WTC11 (cell line): ENCODE data around the gene STXBP1. TPM values are rescaled to one million over a fixed set of nuclear protein-coding genes. Genes with fewer than 3 reads are reported as not detected.

Experiments
- ATAC-seq: fragments of 200-7000 bp; cut with Tn5 transposase; 2 replicates; pipeline ENCODE4 v1.10.0; 2021; ENCODE audit warnings: mild to moderate bottlenecking, moderate library complexity
- CTCF ChIA-PET: fragments of 300-600 bp; sonication (Branson Sonifier 250); formaldehyde crosslinking; loops from one replicate; lab custom pipeline; 2021; ENCODE audit warnings: antibody characterized with exemption; lab: Charles Lee
- POLR2A ChIA-PET: fragments of 350-600 bp; sonication (Branson Sonifier 250); formaldehyde crosslinking; loops from one replicate; lab custom pipeline; 2021; ENCODE audit warnings: antibody characterized with exemption; lab: Charles Lee
- DNase-seq: peaks from one replicate; pipeline ENCODE4 v3.0.0; 2021; ENCODE audit warnings: low spot score
- H3K27ac Mint-ChIP-seq: 2 replicates; pipeline ENCODE4 v1.8.0; 2021; ENCODE audit warnings: mixed read lengths
- H3K27me3 Mint-ChIP-seq: 2 replicates; pipeline ENCODE4 v1.8.0; 2021; ENCODE audit warnings: low read depth, mild to moderate bottlenecking, moderate library complexity, mixed read lengths
- H3K36me3 Mint-ChIP-seq: 2 replicates; pipeline ENCODE4 v1.8.0; 2021; ENCODE audit warnings: mixed read lengths
- H3K4me1 Mint-ChIP-seq: 2 replicates; pipeline ENCODE4 v1.8.0; 2022; ENCODE audit warnings: mixed read lengths
- H3K4me3 Mint-ChIP-seq: 2 replicates; pipeline ENCODE4 v1.8.0; 2021; ENCODE audit warnings: mild to moderate bottlenecking, moderate library complexity, mixed read lengths
- H3K9me3 Mint-ChIP-seq: 2 replicates; pipeline ENCODE4 v1.8.0; 2021; ENCODE audit warnings: mixed read lengths
- ATF1 ChIP-seq: sonication (generic); formaldehyde crosslinking; IDR thresholded peaks from 2 replicates; pipeline ENCODE4 v1.8.1; 2023; ENCODE audit warnings: mild to moderate bottlenecking, moderate library complexity, missing genetic modification reagents
- CREM ChIP-seq: sonication (generic); formaldehyde crosslinking; IDR thresholded peaks from 2 replicates; pipeline ENCODE4 v1.8.1; 2022; ENCODE audit warnings: mild to moderate bottlenecking, missing genetic modification reagents, moderate library complexity
- GRHL2 ChIP-seq: fragments of 250-450 bp; sonication (Bioruptor Pico); IDR thresholded peaks from 2 replicates; pipeline ENCODE4 v1.8.0; 2022; ENCODE audit warnings: mild to moderate bottlenecking, moderate library complexity; ENCODE audit not compliant: insufficient replicate concordance, severe bottlenecking
- GTF2I ChIP-seq: fragments of 250-450 bp; sonication (Bioruptor Pico); conservative IDR thresholded peaks from 2 replicates; pipeline ENCODE4 v1.4.0; 2021; ENCODE audit warnings: mild to moderate bottlenecking
- JAZF1 ChIP-seq: fragments of 250-450 bp; sonication (Bioruptor Pico); IDR thresholded peaks from 2 replicates; pipeline ENCODE4 v1.9.0; 2021; ENCODE audit warnings: moderate library complexity, mild to moderate bottlenecking, inconsistent platforms
- MYBL2 ChIP-seq: sonication (generic); formaldehyde crosslinking; IDR thresholded peaks from 2 replicates; pipeline ENCODE4 v1.8.1; 2023; ENCODE audit warnings: mild to moderate bottlenecking, moderate library complexity, missing genetic modification reagents
- NFYB ChIP-seq: sonication (generic); formaldehyde crosslinking; conservative IDR thresholded peaks from 2 replicates; pipeline ENCODE4 v1.8.0; 2022; ENCODE audit warnings: low read depth, missing genetic modification reagents
- SOX15 ChIP-seq: fragments of 250-450 bp; sonication (Bioruptor Pico); IDR thresholded peaks from 2 replicates; pipeline ENCODE4 v1.9.0; 2021; ENCODE audit warnings: mild to moderate bottlenecking
- TCF7 ChIP-seq: sonication (generic); formaldehyde crosslinking; IDR thresholded peaks from 2 replicates; pipeline ENCODE4 v1.8.0; 2022; ENCODE audit warnings: mild to moderate bottlenecking, low read depth, missing genetic modification reagents, moderate library complexity
- ZNF138 ChIP-seq: sonication (generic); formaldehyde crosslinking; conservative IDR thresholded peaks from 2 replicates; pipeline ENCODE4 v1.8.1; 2022; ENCODE audit warnings: mild to moderate bottlenecking, moderate library complexity, missing genetic modification reagents
- ZNF423 ChIP-seq: fragments of 250-450 bp; sonication (Bioruptor Pico); IDR thresholded peaks from 2 replicates; pipeline ENCODE4 v2.1.2; 2022; ENCODE audit warnings: mild to moderate bottlenecking, moderate library complexity
- total RNA-seq: library from RNA; stranded (reverse); gene quantifications from 3 replicates; pipeline ENCODE4 v1.2.3, GENCODE V29; 2021
- TF ChIP-seq, protein P1 (sequence below): sonication (generic); formaldehyde crosslinking; IDR thresholded peaks from 2 replicates; pipeline ENCODE4 v1.8.0; 2022; ENCODE audit warnings: missing genetic modification reagents
- TF ChIP-seq, protein P2 (sequence below): fragments of 250-450 bp; sonication (Bioruptor Pico); IDR thresholded peaks from 2 replicates; pipeline ENCODE4 v1.9.0; 2021; ENCODE audit warnings: moderate library complexity, mild to moderate bottlenecking, inconsistent platforms, borderline replicate concordance
- TF ChIP-seq, protein P3 (sequence below): sonication (generic); formaldehyde crosslinking; IDR thresholded peaks from 2 replicates; pipeline ENCODE4 v1.8.1; 2023; ENCODE audit warnings: mild to moderate bottlenecking, moderate library complexity, missing genetic modification reagents
- TF ChIP-seq, protein P4 (sequence below): fragments of 200-600 bp; IDR thresholded peaks from 2 replicates; pipeline ENCODE4 v1.8.0; 2022; ENCODE audit warnings: antibody characterized with exemption
- TF ChIP-seq, protein P5 (sequence below): fragments of 250-450 bp; sonication (Bioruptor Pico); IDR thresholded peaks from 2 replicates; pipeline ENCODE4 v1.9.0; 2021; ENCODE audit warnings: mild to moderate bottlenecking
- TF ChIP-seq, protein P6 (sequence below): fragments of 250-450 bp; sonication (Bioruptor Pico); IDR thresholded peaks from 2 replicates; pipeline ENCODE4 v2.1.2; 2022; ENCODE audit warnings: mild to moderate bottlenecking, moderate library complexity
- TF ChIP-seq, protein P7 (sequence below): sonication (generic); formaldehyde crosslinking; IDR thresholded peaks from 2 replicates; pipeline ENCODE4 v1.8.0; 2022; ENCODE audit warnings: mild to moderate bottlenecking, missing genetic modification reagents

The STXBP1 gene
- total RNA-seq, 1 experiment from 2014 or later: 37.1 TPM

DNA sequence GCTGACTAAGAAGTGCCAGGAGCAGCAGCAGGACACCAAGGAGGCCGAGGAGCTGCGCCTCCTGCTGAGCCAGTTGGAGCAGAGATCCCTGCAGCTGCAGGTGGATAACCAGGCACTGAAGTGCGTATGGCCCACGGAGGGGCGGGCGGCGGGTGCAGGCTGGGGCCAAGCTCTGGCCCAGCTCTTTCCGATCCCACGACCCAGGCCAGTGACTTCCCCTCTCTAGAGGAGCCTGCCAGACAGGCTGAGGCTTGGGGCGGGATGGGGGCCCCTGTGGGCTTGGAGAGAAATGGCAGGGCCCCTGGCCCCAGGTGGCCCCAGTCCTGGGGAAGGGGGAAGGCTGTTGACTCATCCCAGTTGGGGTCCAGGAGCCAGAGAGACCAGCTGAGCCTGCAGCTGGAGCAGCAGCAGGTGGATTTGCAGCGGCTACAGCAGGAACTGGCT lies 99.8 kb downstream of the STXBP1 start:
- TF ChIP-seq ZNF138 (CRISPR knock-in tag) (no peak), ZNF423 (peak; percentile 86)
- Mint-ChIP-seq H3K27ac (no peak overlapping the region), H3K36me3 (no peaks in the 10 kb centered on the region), H3K9me3 (peaks cover 3% of the 10 kb centered on the region), H3K4me1 (peaks cover 23% of the 10 kb centered on the region), H3K4me3 (no peak overlapping the region), H3K27me3 (no peaks in the 10 kb centered on the region)
- ChIA-PET CTCF (interaction anchor here (0.6 to 2.2 kb wide), 11 partner anchors 13 to 315 kb away, joined by 3 to 24 read pairs (median 3); partner anchors contain the start of genes SLC2A8 and TOR2A), POLR2A (no interaction called here)
- peak; percentile 5 for ATAC-seq
- peak; percentile 52 for DNase-seq

DNA sequence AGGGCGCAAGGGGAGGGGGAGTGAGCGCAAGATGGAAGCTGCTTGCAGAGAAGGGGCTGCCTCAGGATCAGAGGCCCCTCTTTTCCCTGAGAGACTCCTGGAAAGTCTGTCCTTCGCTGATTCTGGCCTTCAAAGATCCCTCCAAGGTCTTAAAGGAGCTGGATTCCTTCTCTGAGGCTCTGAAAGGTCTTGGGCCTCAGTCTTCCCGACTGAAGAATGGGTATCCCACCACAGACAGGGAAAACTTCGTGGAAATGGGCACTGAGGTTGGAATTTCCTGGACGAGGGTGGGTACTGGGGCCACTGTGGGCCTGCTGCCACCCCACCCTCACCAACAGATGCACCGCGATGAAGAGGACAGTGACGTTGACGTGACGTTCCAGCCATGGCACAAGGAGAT lies 100.3 kb downstream of the STXBP1 start:
- Mint-ChIP-seq H3K9me3 (peaks cover 3% of the 10 kb centered on the region), H3K27me3 (no peaks in the 10 kb centered on the region), H3K4me3 (no peak overlapping the region), H3K4me1 (peaks cover 22% of the 10 kb centered on the region), H3K27ac (no peak overlapping the region; the same call in 1 of the 2 replicates), H3K36me3 (no peaks in the 10 kb centered on the region)
- CTCF ChIA-PET: interaction anchor here (0.9 to 2.2 kb wide), 8 partner anchors 13 to 316 kb away, joined by 3 to 24 read pairs (median 4); partner anchors contain the start of genes SLC2A8 and TOR2A
- POLR2A ChIA-PET: no interaction called here
- no peak for DNase-seq
- no peak for TF ChIP-seq ATF1 (CRISPR knock-in tag)
- peak; percentile 84 for TF ChIP-seq GTF2I (CRISPR knock-in tag)
- no peak for TF ChIP-seq CREM (CRISPR knock-in tag)
- TF ChIP-seq, protein P1, sequence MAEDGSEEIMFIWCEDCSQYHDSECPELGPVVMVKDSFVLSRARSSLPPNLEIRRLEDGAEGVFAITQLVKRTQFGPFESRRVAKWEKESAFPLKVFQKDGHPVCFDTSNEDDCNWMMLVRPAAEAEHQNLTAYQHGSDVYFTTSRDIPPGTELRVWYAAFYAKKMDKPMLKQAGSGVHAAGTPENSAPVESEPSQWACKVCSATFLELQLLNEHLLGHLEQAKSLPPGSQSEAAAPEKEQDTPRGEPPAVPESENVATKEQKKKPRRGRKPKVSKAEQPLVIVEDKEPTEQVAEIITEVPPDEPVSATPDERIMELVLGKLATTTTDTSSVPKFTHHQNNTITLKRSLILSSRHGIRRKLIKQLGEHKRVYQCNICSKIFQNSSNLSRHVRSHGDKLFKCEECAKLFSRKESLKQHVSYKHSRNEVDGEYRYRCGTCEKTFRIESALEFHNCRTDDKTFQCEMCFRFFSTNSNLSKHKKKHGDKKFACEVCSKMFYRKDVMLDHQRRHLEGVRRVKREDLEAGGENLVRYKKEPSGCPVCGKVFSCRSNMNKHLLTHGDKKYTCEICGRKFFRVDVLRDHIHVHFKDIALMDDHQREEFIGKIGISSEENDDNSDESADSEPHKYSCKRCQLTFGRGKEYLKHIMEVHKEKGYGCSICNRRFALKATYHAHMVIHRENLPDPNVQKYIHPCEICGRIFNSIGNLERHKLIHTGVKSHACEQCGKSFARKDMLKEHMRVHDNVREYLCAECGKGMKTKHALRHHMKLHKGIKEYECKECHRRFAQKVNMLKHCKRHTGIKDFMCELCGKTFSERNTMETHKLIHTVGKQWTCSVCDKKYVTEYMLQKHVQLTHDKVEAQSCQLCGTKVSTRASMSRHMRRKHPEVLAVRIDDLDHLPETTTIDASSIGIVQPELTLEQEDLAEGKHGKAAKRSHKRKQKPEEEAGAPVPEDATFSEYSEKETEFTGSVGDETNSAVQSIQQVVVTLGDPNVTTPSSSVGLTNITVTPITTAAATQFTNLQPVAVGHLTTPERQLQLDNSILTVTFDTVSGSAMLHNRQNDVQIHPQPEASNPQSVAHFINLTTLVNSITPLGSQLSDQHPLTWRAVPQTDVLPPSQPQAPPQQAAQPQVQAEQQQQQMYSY (CRISPR knock-in tag): no peak
- TF ChIP-seq NFYB: no peak
- no peak for ATAC-seq

DNA sequence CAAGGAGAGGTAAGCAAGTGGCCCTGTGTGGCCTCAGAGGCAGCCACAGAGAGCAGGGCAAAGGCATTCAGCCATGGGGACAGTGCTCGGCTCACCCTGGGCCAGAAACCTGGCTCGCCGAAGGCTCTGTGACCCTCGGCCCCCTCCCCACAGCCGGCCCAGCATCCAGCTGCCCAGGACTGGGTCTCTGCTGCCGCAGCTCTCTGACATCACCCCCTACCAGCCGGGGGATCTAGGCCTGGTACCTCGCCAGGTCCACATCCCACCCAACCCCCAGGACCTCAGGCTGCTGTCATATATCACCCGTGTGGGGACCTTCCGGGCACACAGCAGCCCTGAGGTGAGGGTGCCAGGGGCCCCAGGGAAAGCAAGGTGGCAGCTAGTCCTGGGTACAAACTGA lies 100.8 kb downstream of the STXBP1 start:
- ATAC-seq (no peak), DNase-seq (no peak)
- H3K27ac Mint-ChIP-seq: no peak overlapping the region
- H3K9me3 Mint-ChIP-seq: peaks cover 3% of the 10 kb centered on the region
- H3K4me1 Mint-ChIP-seq: peaks cover 22% of the 10 kb centered on the region
- H3K4me3 Mint-ChIP-seq: no peak overlapping the region
- H3K27me3 Mint-ChIP-seq: no peaks in the 10 kb centered on the region
- H3K36me3 Mint-ChIP-seq: no peaks in the 10 kb centered on the region
- POLR2A ChIA-PET: no interaction called here
- CTCF ChIA-PET: interaction anchor here (0.9 to 2.2 kb wide), 3 partner anchors 22 to 156 kb away, joined by 3 to 24 read pairs (median 3); partner anchors contain the start of gene TOR2A
- TF ChIP-seq GRHL2 (CRISPR knock-in tag) (no peak), SOX15 (CRISPR knock-in tag) (no peak), JAZF1 (CRISPR knock-in tag) (no peak), MYBL2 (no peak), TCF7 (CRISPR knock-in tag) (no peak)
- TF ChIP-seq, protein P2, sequence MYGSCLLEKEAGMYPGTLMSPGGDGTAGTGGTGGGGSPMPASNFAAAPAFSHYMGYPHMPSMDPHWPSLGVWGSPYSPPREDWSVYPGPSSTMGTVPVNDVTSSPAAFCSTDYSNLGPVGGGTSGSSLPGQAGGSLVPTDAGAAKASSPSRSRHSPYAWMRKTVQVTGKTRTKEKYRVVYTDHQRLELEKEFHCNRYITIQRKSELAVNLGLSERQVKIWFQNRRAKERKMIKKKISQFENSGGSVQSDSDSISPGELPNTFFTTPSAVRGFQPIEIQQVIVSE (CRISPR knock-in tag): no peak
- TF ChIP-seq, protein P3, sequence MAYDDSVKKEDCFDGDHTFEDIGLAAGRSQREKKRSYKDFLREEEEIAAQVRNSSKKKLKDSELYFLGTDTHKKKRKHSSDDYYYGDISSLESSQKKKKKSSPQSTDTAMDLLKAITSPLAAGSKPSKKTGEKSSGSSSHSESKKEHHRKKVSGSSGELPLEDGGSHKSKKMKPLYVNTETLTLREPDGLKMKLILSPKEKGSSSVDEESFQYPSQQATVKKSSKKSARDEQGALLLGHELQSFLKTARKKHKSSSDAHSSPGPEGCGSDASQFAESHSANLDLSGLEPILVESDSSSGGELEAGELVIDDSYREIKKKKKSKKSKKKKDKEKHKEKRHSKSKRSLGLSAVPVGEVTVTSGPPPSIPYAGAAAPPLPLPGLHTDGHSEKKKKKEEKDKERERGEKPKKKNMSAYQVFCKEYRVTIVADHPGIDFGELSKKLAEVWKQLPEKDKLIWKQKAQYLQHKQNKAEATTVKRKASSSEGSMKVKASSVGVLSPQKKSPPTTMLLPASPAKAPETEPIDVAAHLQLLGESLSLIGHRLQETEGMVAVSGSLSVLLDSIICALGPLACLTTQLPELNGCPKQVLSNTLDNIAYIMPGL (CRISPR knock-in tag): no peak
- TF ChIP-seq, protein P4, sequence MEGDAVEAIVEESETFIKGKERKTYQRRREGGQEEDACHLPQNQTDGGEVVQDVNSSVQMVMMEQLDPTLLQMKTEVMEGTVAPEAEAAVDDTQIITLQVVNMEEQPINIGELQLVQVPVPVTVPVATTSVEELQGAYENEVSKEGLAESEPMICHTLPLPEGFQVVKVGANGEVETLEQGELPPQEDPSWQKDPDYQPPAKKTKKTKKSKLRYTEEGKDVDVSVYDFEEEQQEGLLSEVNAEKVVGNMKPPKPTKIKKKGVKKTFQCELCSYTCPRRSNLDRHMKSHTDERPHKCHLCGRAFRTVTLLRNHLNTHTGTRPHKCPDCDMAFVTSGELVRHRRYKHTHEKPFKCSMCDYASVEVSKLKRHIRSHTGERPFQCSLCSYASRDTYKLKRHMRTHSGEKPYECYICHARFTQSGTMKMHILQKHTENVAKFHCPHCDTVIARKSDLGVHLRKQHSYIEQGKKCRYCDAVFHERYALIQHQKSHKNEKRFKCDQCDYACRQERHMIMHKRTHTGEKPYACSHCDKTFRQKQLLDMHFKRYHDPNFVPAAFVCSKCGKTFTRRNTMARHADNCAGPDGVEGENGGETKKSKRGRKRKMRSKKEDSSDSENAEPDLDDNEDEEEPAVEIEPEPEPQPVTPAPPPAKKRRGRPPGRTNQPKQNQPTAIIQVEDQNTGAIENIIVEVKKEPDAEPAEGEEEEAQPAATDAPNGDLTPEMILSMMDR: no peak
- TF ChIP-seq, protein P5, sequence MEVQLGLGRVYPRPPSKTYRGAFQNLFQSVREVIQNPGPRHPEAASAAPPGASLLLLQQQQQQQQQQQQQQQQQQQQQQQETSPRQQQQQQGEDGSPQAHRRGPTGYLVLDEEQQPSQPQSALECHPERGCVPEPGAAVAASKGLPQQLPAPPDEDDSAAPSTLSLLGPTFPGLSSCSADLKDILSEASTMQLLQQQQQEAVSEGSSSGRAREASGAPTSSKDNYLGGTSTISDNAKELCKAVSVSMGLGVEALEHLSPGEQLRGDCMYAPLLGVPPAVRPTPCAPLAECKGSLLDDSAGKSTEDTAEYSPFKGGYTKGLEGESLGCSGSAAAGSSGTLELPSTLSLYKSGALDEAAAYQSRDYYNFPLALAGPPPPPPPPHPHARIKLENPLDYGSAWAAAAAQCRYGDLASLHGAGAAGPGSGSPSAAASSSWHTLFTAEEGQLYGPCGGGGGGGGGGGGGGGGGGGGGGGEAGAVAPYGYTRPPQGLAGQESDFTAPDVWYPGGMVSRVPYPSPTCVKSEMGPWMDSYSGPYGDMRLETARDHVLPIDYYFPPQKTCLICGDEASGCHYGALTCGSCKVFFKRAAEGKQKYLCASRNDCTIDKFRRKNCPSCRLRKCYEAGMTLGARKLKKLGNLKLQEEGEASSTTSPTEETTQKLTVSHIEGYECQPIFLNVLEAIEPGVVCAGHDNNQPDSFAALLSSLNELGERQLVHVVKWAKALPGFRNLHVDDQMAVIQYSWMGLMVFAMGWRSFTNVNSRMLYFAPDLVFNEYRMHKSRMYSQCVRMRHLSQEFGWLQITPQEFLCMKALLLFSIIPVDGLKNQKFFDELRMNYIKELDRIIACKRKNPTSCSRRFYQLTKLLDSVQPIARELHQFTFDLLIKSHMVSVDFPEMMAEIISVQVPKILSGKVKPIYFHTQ (CRISPR knock-in tag): no peak
- TF ChIP-seq, protein P6, sequence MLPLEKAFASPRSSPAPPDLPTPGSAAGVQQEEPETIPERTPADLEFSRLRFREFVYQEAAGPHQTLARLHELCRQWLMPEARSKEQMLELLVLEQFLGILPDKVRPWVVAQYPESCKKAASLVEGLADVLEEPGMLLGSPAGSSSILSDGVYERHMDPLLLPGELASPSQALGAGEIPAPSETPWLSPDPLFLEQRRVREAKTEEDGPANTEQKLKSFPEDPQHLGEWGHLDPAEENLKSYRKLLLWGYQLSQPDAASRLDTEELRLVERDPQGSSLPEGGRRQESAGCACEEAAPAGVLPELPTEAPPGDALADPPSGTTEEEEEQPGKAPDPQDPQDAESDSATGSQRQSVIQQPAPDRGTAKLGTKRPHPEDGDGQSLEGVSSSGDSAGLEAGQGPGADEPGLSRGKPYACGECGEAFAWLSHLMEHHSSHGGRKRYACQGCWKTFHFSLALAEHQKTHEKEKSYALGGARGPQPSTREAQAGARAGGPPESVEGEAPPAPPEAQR (CRISPR knock-in tag): no peak
- TF ChIP-seq, protein P7, sequence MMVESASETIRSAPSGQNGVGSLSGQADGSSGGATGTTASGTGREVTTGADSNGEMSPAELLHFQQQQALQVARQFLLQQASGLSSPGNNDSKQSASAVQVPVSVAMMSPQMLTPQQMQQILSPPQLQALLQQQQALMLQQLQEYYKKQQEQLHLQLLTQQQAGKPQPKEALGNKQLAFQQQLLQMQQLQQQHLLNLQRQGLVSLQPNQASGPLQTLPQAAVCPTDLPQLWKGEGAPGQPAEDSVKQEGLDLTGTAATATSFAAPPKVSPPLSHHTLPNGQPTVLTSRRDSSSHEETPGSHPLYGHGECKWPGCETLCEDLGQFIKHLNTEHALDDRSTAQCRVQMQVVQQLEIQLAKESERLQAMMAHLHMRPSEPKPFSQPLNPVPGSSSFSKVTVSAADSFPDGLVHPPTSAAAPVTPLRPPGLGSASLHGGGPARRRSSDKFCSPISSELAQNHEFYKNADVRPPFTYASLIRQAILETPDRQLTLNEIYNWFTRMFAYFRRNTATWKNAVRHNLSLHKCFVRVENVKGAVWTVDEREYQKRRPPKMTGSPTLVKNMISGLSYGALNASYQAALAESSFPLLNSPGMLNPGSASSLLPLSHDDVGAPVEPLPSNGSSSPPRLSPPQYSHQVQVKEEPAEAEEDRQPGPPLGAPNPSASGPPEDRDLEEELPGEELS (CRISPR knock-in tag): no peak
